Neural progenitor cell (in vitro differentiated cells): ENCODE results near the gene DOCK9. TPM values are rescaled to one million over a fixed set of nuclear protein-coding genes. Genes with fewer than 3 reads are reported as not detected.

Experiments used
- DNase-seq: peaks from one replicate; pipeline ENCODE4 v3.0.0-alpha.2; 2016; ENCODE audit warnings: low spot score
- H2AFZ ChIP-seq: fragments of 200-600 bp; sonication (generic); replicated peaks from 2 replicates; pipeline ENCODE4 v1.6.1; 2016; ENCODE audit warnings: antibody characterized with exemption
- H3F3A ChIP-seq: fragments of 200-600 bp; sonication (generic); 2 replicates; pipeline ENCODE4 v1.6.1; 2016; ENCODE audit warnings: antibody characterized with exemption, low read depth
- H3K27ac ChIP-seq: fragments of 200-600 bp; sonication (generic); 2 replicates; pipeline ENCODE4 v1.5.1; 2016; ENCODE audit warnings: mild to moderate bottlenecking
- H3K27me3 ChIP-seq: fragments of 200-600 bp; sonication (generic); 2 replicates; pipeline ENCODE4 v1.6.1; 2016; ENCODE audit warnings: mild to moderate bottlenecking, moderate library complexity
- H3K36me3 ChIP-seq: fragments of 200-600 bp; sonication (generic); 2 replicates; pipeline ENCODE4 v1.5.1; 2016
- H3K4me1 ChIP-seq: fragments of 200-600 bp; sonication (generic); 2 replicates; pipeline ENCODE4 v1.6.1; 2016; ENCODE audit warnings: mixed run types
- H3K4me2 ChIP-seq: fragments of 200-600 bp; sonication (generic); 2 replicates; pipeline ENCODE4 v1.6.1; 2016
- H3K4me3 ChIP-seq: fragments of 200-600 bp; sonication (generic); 2 replicates; pipeline ENCODE4 v1.5.1; 2016
- H3K79me2 ChIP-seq: fragments of 200-600 bp; sonication (generic); 2 replicates; pipeline ENCODE4 v1.6.1; 2016; ENCODE audit warnings: low read depth
- H3K9ac ChIP-seq: fragments of 200-600 bp; sonication (generic); 2 replicates; pipeline ENCODE4 v1.6.1; 2016
- H3K9me3 ChIP-seq: fragments of 200-600 bp; sonication (generic); 2 replicates; pipeline ENCODE4 v1.5.1; 2016; ENCODE audit warnings: low read depth
- H4K20me1 ChIP-seq: fragments of 200-600 bp; sonication (generic); 2 replicates; pipeline ENCODE4 v1.6.1; 2016; ENCODE audit warnings: low read depth
- H3K27ac Mint-ChIP-seq: 3 replicates; pipeline ENCODE4 v1.8.0; 2021; ENCODE audit warnings: mixed read lengths
- H3K27me3 Mint-ChIP-seq: 2 replicates; pipeline ENCODE4 v1.8.0; 2022; ENCODE audit warnings: low read depth, mild to moderate bottlenecking, inconsistent platforms, moderate library complexity, mixed read lengths; ENCODE audit not compliant: insufficient read depth
- H3K36me3 Mint-ChIP-seq: 3 replicates; pipeline ENCODE4 v1.8.0; 2021; ENCODE audit warnings: mixed read lengths
- H3K4me1 Mint-ChIP-seq: 3 replicates; pipeline ENCODE4 v1.8.0; 2021; ENCODE audit warnings: mixed read lengths
- H3K4me3 Mint-ChIP-seq: 3 replicates; pipeline ENCODE4 v1.8.0; 2021; ENCODE audit warnings: mild to moderate bottlenecking, moderate library complexity, mixed read lengths
- H3K9me3 Mint-ChIP-seq: 3 replicates; pipeline ENCODE4 v1.8.0; 2020; ENCODE audit warnings: mixed read lengths
- EZH2 ChIP-seq: fragments of 200-600 bp; sonication (generic); IDR thresholded peaks from 2 replicates; pipeline ENCODE4 v1.6.1; 2017; ENCODE audit warnings: antibody characterized with exemption, mild to moderate bottlenecking, moderate library complexity
- EZH2phosphoT487 ChIP-seq: fragments of 200-600 bp; sonication (generic); IDR thresholded peaks from 2 replicates; pipeline ENCODE4 v1.6.1; 2017; ENCODE audit warnings: antibody characterized with exemption
- total RNA-seq: library from RNA; depleted of rRNA; stranded (reverse); fragments of >200 nt; gene quantifications from 2 replicates; pipeline ENCODE4 v1.2.3, GENCODE V29; 2015; ENCODE audit warnings: low replicate concordance
- TF ChIP-seq, protein P1 (sequence below): fragments of 200-600 bp; sonication (generic); IDR thresholded peaks from 2 replicates; pipeline ENCODE4 v1.5.1; 2017; ENCODE audit warnings: antibody characterized with exemption, mild to moderate bottlenecking

The DOCK9 gene
- total RNA-seq, 1 donor from 2014 or later: 16.6 TPM

DNA sequence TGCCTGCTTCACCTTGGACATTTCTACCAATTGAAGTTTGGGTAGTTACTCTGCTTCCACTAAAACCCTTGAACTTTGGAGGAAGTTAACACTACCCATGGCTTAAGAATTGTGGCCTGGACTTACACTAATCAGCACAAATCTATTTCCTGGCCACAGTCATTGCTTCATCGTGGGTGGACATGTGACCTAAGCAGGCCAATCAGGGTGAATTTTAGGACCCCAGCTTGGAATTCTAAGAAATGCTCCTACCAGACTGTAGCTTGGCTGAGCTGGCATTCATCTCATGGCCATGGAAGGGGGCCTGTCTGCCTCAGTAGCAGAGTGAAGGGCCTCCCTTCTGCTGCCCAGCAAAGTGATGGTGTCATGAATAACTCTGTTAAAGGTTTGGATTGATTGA is 167.1 kb downstream of the DOCK9 start:
- no peak for DNase-seq

DNA sequence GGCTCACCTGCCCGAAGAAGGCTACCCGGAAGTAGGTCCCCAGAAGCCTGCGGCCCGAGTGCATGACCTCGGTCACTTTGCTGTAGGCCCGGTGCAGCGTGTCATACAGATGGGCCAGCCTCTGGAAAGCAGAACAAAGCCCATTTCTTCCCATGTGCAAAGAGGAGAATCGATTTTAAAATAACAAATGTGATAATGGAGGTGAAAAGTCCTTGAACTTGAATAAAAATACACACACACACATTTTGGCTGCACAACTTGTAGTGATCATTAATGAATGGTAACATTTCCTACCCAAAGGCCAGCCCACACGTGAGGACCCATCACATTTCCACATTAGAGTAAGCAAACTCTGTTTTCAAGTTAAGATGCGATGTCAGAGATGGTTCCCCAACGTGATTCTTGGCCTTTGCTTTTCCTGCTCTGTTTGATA is 168.5 kb downstream of the DOCK9 start:
- H3K4me3 Mint-ChIP-seq: no peak overlapping the region

More for the DNA sequence above, 167.1 kb downstream of the DOCK9 start:
- H3K27me3 ChIP-seq: no peaks in the 10 kb centered on the region
- no peak overlapping the region for H3K9ac ChIP-seq
- Mint-ChIP-seq H3K27me3 (no peaks in the 10 kb centered on the region), H3K9me3 (no peaks in the 10 kb centered on the region), H3K4me1 (peaks cover 3% of the 10 kb centered on the region), H3K36me3 (no peaks in the 10 kb centered on the region), H3K27ac (no peak overlapping the region), H3K4me3 (no peak overlapping the region)
- TF ChIP-seq EZH2: no peak
- TF ChIP-seq, protein P1, sequence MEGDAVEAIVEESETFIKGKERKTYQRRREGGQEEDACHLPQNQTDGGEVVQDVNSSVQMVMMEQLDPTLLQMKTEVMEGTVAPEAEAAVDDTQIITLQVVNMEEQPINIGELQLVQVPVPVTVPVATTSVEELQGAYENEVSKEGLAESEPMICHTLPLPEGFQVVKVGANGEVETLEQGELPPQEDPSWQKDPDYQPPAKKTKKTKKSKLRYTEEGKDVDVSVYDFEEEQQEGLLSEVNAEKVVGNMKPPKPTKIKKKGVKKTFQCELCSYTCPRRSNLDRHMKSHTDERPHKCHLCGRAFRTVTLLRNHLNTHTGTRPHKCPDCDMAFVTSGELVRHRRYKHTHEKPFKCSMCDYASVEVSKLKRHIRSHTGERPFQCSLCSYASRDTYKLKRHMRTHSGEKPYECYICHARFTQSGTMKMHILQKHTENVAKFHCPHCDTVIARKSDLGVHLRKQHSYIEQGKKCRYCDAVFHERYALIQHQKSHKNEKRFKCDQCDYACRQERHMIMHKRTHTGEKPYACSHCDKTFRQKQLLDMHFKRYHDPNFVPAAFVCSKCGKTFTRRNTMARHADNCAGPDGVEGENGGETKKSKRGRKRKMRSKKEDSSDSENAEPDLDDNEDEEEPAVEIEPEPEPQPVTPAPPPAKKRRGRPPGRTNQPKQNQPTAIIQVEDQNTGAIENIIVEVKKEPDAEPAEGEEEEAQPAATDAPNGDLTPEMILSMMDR: no peak
- no peak for TF ChIP-seq EZH2phosphoT487
- no peak overlapping the region for H3K4me3 ChIP-seq
- no peaks in the 10 kb centered on the region for H3F3A ChIP-seq
- H3K9me3 ChIP-seq: no peaks in the 10 kb centered on the region
- H4K20me1 ChIP-seq: no peaks in the 10 kb centered on the region
- no peak overlapping the region for H3K4me2 ChIP-seq
- no peak overlapping the region for H2AFZ ChIP-seq
- no peaks in the 10 kb centered on the region for H3K36me3 ChIP-seq
- H3K27ac ChIP-seq: no peak overlapping the region
- peaks cover 6% of the 10 kb centered on the region for H3K4me1 ChIP-seq
- no peaks in the 10 kb centered on the region for H3K79me2 ChIP-seq

DNA sequence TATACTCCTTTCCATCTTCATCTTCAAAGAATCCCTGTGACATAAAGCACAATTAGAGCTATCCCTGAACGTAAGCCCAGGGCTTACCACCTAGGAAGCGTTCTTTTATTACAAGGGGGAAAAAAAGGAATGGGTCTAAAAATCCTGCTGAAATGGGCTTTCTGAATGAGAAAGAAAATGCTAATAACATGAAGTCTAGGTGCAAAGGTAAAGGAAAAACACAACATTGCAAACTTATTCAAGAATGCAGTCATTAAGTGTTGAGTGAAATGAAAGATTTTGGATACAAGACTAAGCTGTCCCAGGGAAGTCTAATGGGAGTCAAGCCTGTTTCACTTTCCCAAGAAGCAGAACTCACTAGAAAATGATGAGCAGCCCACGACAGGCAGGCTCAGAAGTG is 170.1 kb downstream of the DOCK9 start:
- H3K27ac Mint-ChIP-seq: no peak overlapping the region
- Histone ChIP-seq H3K4me3 (no peak overlapping the region), H4K20me1 (no peaks in the 10 kb centered on the region), H2AFZ (no peak overlapping the region), H3F3A (no peaks in the 10 kb centered on the region), H3K36me3 (no peaks in the 10 kb centered on the region), H3K27me3 (no peaks in the 10 kb centered on the region), H3K27ac (no peak overlapping the region), H3K9me3 (no peaks in the 10 kb centered on the region), H3K4me1 (peaks cover 6% of the 10 kb centered on the region), H3K79me2 (no peaks in the 10 kb centered on the region), H3K9ac (no peak overlapping the region), H3K4me2 (peak overlapping the region; percentile 17)
- H3K36me3 Mint-ChIP-seq: no peaks in the 10 kb centered on the region
- TF ChIP-seq, protein P1: no peak
- no peak for TF ChIP-seq EZH2phosphoT487
- no peak for TF ChIP-seq EZH2
- no peaks in the 10 kb centered on the region for H3K9me3 Mint-ChIP-seq
- H3K27me3 Mint-ChIP-seq: no peaks in the 10 kb centered on the region
- H3K4me3 Mint-ChIP-seq: no peak overlapping the region
- peaks cover 10% of the 10 kb centered on the region for H3K4me1 Mint-ChIP-seq
- DNase-seq: no peak

More for the DNA sequence above, 168.5 kb downstream of the DOCK9 start:
- no peak overlapping the region for H3K27ac Mint-ChIP-seq
- H3K36me3 Mint-ChIP-seq: no peaks in the 10 kb centered on the region
- Histone ChIP-seq H3K4me3 (no peak overlapping the region), H3K79me2 (no peaks in the 10 kb centered on the region), H4K20me1 (no peaks in the 10 kb centered on the region), H3K27ac (no peak overlapping the region), H3K9me3 (no peaks in the 10 kb centered on the region), H2AFZ (no peak overlapping the region), H3K9ac (no peak overlapping the region), H3K27me3 (no peaks in the 10 kb centered on the region), H3K36me3 (no peaks in the 10 kb centered on the region), H3F3A (no peaks in the 10 kb centered on the region), H3K4me1 (peaks cover 6% of the 10 kb centered on the region), H3K4me2 (no peak overlapping the region)
- H3K9me3 Mint-ChIP-seq: no peaks in the 10 kb centered on the region
- TF ChIP-seq EZH2 (no peak), EZH2phosphoT487 (no peak)
- TF ChIP-seq, protein P1: no peak
- H3K27me3 Mint-ChIP-seq: no peaks in the 10 kb centered on the region
- no peak for DNase-seq
- peaks cover 3% of the 10 kb centered on the region for H3K4me1 Mint-ChIP-seq
